Measurements from ENCODE around the gene IL15RA. TPM values are rescaled to one million over a fixed set of nuclear protein-coding genes. Genes with fewer than 3 reads are reported as not detected.

IL15RA gene
- total RNA-seq, 1 donor from 2014 or later, result 0.40 TPM

GRCh38 chr10:5981529-5981928, 4.2 kb upstream of the IL15RA start:
- TF ChIP-seq CTCF (IDR thresholded peaks at IDR 0.05), result no peak
- DNase-seq (ENCODE audit: extremely low spot score, unreplicated experiment), result peak; percentile 77
- H3K27me3 Mint-ChIP-seq (ENCODE audit: unreplicated experiment), result peaks cover 58% of the 10 kb centered on the region
- no peak overlapping the region for H3K4me3 Mint-ChIP-seq (ENCODE audit: unreplicated experiment)
- peaks cover 5% of the 10 kb centered on the region for H3K4me1 Mint-ChIP-seq (ENCODE audit: unreplicated experiment)
- no peaks in the 10 kb centered on the region for H3K9me3 Mint-ChIP-seq (ENCODE audit: unreplicated experiment)
- no peaks in the 10 kb centered on the region for H3K36me3 Mint-ChIP-seq (ENCODE audit: unreplicated experiment)
- H3K27ac Mint-ChIP-seq (ENCODE audit: unreplicated experiment), result no peak overlapping the region

DNA sequence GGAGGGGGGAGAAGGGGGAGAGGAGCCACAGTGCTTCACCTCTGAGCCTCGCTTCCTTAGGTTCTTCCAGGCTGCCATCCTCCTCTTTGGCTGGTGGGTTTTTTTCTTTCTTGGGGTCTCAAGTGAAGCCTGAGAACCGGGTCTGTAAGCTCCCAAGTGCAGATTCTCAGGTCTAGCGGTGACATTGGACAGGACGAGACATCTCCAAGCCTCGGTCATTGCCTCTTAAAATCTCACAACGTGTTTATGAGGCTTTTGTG, 817 bp upstream of the IL15RA start:
- Mint-ChIP-seq H3K27ac (ENCODE audit: unreplicated experiment) (no peak overlapping the region), H3K36me3 (ENCODE audit: unreplicated experiment) (no peaks in the 10 kb centered on the region), H3K27me3 (ENCODE audit: unreplicated experiment) (peaks cover 35% of the 10 kb centered on the region), H3K4me1 (ENCODE audit: unreplicated experiment) (peaks cover 9% of the 10 kb centered on the region), H3K4me3 (ENCODE audit: unreplicated experiment) (peak overlapping the region; percentile 77), H3K9me3 (ENCODE audit: unreplicated experiment) (no peaks in the 10 kb centered on the region)
- DNase-seq (ENCODE audit: extremely low spot score, unreplicated experiment), result no peak
- no peak for TF ChIP-seq CTCF (IDR thresholded peaks at IDR 0.05)

DNA sequence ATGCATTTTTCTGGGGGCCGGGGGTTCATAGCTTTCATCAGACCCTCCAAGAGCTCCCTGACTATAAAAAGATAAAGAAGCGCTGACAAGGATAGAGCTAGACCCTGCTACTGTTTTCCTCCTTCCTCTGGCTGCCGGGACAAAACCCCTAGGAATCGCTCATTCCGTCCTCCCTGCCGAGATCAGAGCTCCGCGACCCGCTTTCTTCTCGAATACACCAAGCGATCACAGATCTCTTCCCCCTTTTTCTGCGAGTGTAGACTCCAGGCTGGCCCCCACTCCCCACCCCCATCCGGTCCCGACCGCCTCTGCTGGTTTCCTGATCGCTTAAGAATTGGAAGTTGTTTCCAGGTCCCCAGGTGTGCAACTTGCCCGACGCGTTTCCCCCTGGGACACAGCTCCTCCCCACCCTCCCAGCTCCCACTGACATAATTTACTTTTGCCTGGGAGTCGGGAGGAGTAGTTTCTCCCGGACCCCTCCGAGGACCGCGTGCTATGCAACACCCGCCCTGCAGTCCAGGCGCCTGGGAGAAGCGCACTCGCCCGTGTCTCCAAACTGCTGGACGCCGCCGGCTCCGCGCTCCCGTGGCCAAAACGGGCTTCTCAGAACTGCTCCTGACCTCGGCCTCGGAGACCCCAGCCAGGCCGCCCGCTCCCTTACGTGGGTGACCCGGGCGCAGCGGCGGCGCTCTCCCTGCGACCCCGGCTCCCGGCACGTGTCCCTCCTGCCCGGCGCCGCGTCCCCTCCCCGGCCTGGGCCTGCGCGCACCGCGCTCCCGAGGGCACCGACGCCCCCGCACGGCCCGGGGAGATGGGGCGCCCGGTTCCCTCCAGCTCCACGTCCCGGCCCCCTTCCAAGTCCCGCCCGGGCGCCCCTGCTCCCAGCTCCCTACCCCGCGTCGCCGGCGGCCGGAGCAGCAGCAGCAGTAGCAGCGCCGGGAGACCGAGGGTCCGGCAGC, 552 bp downstream of the IL15RA start:
- TF ChIP-seq CTCF (IDR thresholded peaks at IDR 0.05), result no peak
- Mint-ChIP-seq H3K27ac (ENCODE audit: unreplicated experiment) (no peak overlapping the region), H3K27me3 (ENCODE audit: unreplicated experiment) (peaks cover 35% of the 10 kb centered on the region), H3K9me3 (ENCODE audit: unreplicated experiment) (no peaks in the 10 kb centered on the region), H3K4me1 (ENCODE audit: unreplicated experiment) (peaks cover 9% of the 10 kb centered on the region), H3K4me3 (ENCODE audit: unreplicated experiment) (peak overlapping the region; percentile 70), H3K36me3 (ENCODE audit: unreplicated experiment) (no peaks in the 10 kb centered on the region)
- peak; percentile 86 for DNase-seq (ENCODE audit: extremely low spot score, unreplicated experiment)

GRCh38 chr10:5975641-5976473, 1.5 kb downstream of the IL15RA start:
- Mint-ChIP-seq H3K4me1 (ENCODE audit: unreplicated experiment) (peaks cover 9% of the 10 kb centered on the region), H3K36me3 (ENCODE audit: unreplicated experiment) (no peaks in the 10 kb centered on the region), H3K27me3 (ENCODE audit: unreplicated experiment) (peaks cover 29% of the 10 kb centered on the region), H3K4me3 (ENCODE audit: unreplicated experiment) (peak overlapping the region; percentile 70), H3K9me3 (ENCODE audit: unreplicated experiment) (no peaks in the 10 kb centered on the region), H3K27ac (ENCODE audit: unreplicated experiment) (no peak overlapping the region)
- no peak for TF ChIP-seq CTCF (IDR thresholded peaks at IDR 0.05)
- DNase-seq (ENCODE audit: extremely low spot score, unreplicated experiment), result peak; percentile 71

DNA sequence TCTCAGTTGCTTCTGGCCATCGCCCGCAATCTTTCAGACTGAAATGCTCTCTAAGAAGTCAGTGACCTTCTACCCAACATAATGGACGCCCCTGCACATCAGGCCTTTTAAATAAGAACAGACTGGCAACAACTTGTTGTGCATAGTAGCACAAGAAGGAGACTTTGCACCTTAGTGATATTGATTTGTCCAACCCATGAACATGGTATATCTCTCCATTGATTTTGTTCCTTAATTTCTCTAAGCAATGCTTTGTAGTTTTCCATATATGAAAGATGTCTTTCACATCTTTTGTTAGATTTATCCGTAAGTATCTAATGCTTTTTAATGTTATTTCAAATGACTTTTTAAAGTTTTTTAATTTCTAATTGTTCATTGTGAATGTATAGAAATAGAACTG, 4.3 kb downstream of the IL15RA start:
- Mint-ChIP-seq H3K4me3 (ENCODE audit: unreplicated experiment) (no peak overlapping the region), H3K27me3 (ENCODE audit: unreplicated experiment) (peaks cover 18% of the 10 kb centered on the region), H3K9me3 (ENCODE audit: unreplicated experiment) (no peaks in the 10 kb centered on the region), H3K4me1 (ENCODE audit: unreplicated experiment) (peaks cover 8% of the 10 kb centered on the region), H3K36me3 (ENCODE audit: unreplicated experiment) (no peaks in the 10 kb centered on the region), H3K27ac (ENCODE audit: unreplicated experiment) (no peak overlapping the region)
- no peak for TF ChIP-seq CTCF (IDR thresholded peaks at IDR 0.05)
- peak; percentile 13 for DNase-seq (ENCODE audit: extremely low spot score, unreplicated experiment)
